ENCODE measurements around the gene BOD1. TPM values are rescaled to one million over a fixed set of nuclear protein-coding genes. Genes with fewer than 3 reads are reported as not detected.

BOD1 gene
- total and polyA plus RNA-seq, 9 of the 15 experiments (the other 6 are each of a cell fraction or from before 2014, with no cell fraction given), result 10.1 to 31.6 (median 22.6) TPM

- no peak for TF ChIP-seq ID3 (CRISPR knock-in tag; IDR thresholded peaks at IDR 0.05)
- peak; percentile 77 for TF ChIP-seq ID3 (tag; IDR thresholded peaks at IDR 0.05)
- TF ChIP-seq TCF15 (CRISPR knock-in tag; IDR thresholded peaks at IDR 0.05), result 0 out of 2 replicates have a peak, but pooled peaks have one; percentile 32
- TF ChIP-seq HOMEZ (CRISPR knock-in tag; IDR thresholded peaks at IDR 0.05), result 0 out of 2 replicates have a peak, but pooled peaks have one; percentile 66
- TF ChIP-seq TGIF2 (CRISPR knock-in tag; IDR thresholded peaks at IDR 0.05), result no peak
- no peak for TF ChIP-seq SFPQ (IDR thresholded peaks at IDR 0.05; ENCODE audit: low read depth, low read length)
- peak; percentile 60 for TF ChIP-seq ZNF395 (CRISPR knock-in tag; IDR thresholded peaks at IDR 0.05)
- TF ChIP-seq SPI1 (IDR thresholded peaks at IDR 0.05; ENCODE audit: borderline replicate concordance, low read depth, low read length), result peak; percentile 50; the same call in 1 of the 2 replicates
- TF ChIP-seq ARNT (IDR thresholded peaks at IDR 0.05), result peak in 1 of 2 experiments; percentile 92; a peak in 2 of 4 replicates
- peak; percentile 80 for TF ChIP-seq ZNF239 (CRISPR knock-in tag; IDR thresholded peaks at IDR 0.05)
- peak; percentile 75 for TF ChIP-seq RBFOX2 (IDR thresholded peaks at IDR 0.05; ENCODE audit: low read depth, low read length)
- TF ChIP-seq JUND (IDR thresholded peaks at IDR 0.05; ENCODE audit: borderline replicate concordance, low read depth, low read length), result peak; percentile 36; the same call in 1 of the 2 replicates
- no peak; the same call in 2 of the 3 replicates for TF ChIP-seq JUND (tag; IDR thresholded peaks at IDR 0.05; ENCODE audit: borderline replicate concordance, low read depth, low read length)
- peak; percentile 6 for TF ChIP-seq SAP30 (IDR thresholded peaks at IDR 0.05; ENCODE audit: borderline replicate concordance, insufficient read depth, low read depth, low read length, poor library complexity, severe bottlenecking)
- peak; percentile 42 for TF ChIP-seq ETV1 (tag; conservative IDR thresholded peaks at IDR 0.05; ENCODE audit: low read depth)
- peak; percentile 98 for TF ChIP-seq ZNF592 (IDR thresholded peaks at IDR 0.05)
These were observed at the start of gene BOD1 (continued) for GRCh38 chr5:173616577-173617118.

Measured in K562 (cell line).